GM12878 (cell line): ENCODE data around the gene ELAC1.

Experiments used
- CREB1 ChIP-seq: IDR thresholded peaks from 2 replicates; pipeline ENCODE4 v1.6.1; 2012; ENCODE audit warnings: low read depth, mild to moderate bottlenecking, inconsistent platforms
- CTCF ChIP-seq, 3 experiments: IDR thresholded peaks in 2 of 3; conservative IDR thresholded peaks in 1 of 3; 2 replicates each; pipeline ENCODE4 v1.5.1; 2011; ENCODE audit warnings: low read depth in 3 of 3, low read length in 3 of 3, mild to moderate bottlenecking in 3 of 3, control low read depth in 2 of 3, moderate library complexity in 2 of 3, inconsistent platforms in 1 of 3, mixed read lengths in 1 of 3; ENCODE audit not compliant: control insufficient read depth in 2 of 3, insufficient read depth in 1 of 3; ENCODE audit errors: extremely low read depth in 1 of 3
- ELK1 ChIP-seq: IDR thresholded peaks from 2 replicates; pipeline ENCODE4 v1.6.1; 2012; ENCODE audit warnings: low read depth, low read length, improper control_type of control experiment
- IRF3 ChIP-seq: fragments of 450-650 bp; IDR thresholded peaks from 2 replicates; pipeline ENCODE4 v1.6.1; 2014; ENCODE audit warnings: mild to moderate bottlenecking
- IRF4 ChIP-seq: IDR thresholded peaks from 2 replicates; pipeline ENCODE4 v1.6.1; 2011; ENCODE audit warnings: low read depth, low read length
- JUNB ChIP-seq: IDR thresholded peaks from 2 replicates; pipeline ENCODE4 v1.6.1; 2016; ENCODE audit warnings: antibody characterized with exemption, mild to moderate bottlenecking
- POLR2A ChIP-seq: IDR thresholded peaks from 2 replicates; pipeline ENCODE4 v1.6.1; 2011; ENCODE audit warnings: low read depth, mild to moderate bottlenecking, low read length
- POU2F2 ChIP-seq: IDR thresholded peaks from 3 replicates; pipeline ENCODE4 v1.6.1; 2011; ENCODE audit warnings: low read depth, mild to moderate bottlenecking, low read length, borderline replicate concordance
- SP1 ChIP-seq: IDR thresholded peaks from one replicate; pipeline ENCODE4 v1.6.1; 2011; ENCODE audit warnings: low read depth, low read length
- YY1 ChIP-seq: IDR thresholded peaks from 2 replicates; pipeline ENCODE4 v1.6.1; 2011; ENCODE audit warnings: low read depth, mild to moderate bottlenecking, low read length
- TF ChIP-seq, protein P1 (sequence below): IDR thresholded peaks from 2 replicates; pipeline ENCODE4 v1.6.1; 2011; ENCODE audit warnings: low read depth, low read length, improper control_type of control experiment, borderline replicate concordance
- TF ChIP-seq, protein P2 (sequence below): IDR thresholded peaks from 2 replicates; pipeline ENCODE4 v1.6.1; 2012; ENCODE audit warnings: low read length, inconsistent platforms
- TF ChIP-seq, protein P3 (sequence below): IDR thresholded peaks from 2 replicates; pipeline ENCODE4 v1.6.1; 2011; ENCODE audit warnings: borderline replicate concordance, low read depth, mild to moderate bottlenecking, moderate library complexity, mixed read lengths, low read length; ENCODE audit not compliant: insufficient read depth; ENCODE audit errors: extremely low read length

GRCh38 chr18:51009072-51009471, 41.2 kb downstream of the ELAC1 start:
- no peak for TF ChIP-seq JUNB
- TF ChIP-seq CREB1 = no peak
- TF ChIP-seq POU2F2 = no peak
- no peak for TF ChIP-seq SP1
- no peak for TF ChIP-seq CTCF (IDR thresholded peaks at IDR 0.05 in 2 of 3, conservative IDR thresholded peaks at IDR 0.05 in 1 of 3; ENCODE audit: control insufficient read depth in 2 of 3, extremely low read depth in 1 of 3, insufficient read depth in 1 of 3, low read depth in 3 of 3, low read length in 3 of 3)
- TF ChIP-seq IRF3 = no peak
- TF ChIP-seq IRF4 = no peak
- TF ChIP-seq YY1 = no peak
- TF ChIP-seq, protein P1, sequence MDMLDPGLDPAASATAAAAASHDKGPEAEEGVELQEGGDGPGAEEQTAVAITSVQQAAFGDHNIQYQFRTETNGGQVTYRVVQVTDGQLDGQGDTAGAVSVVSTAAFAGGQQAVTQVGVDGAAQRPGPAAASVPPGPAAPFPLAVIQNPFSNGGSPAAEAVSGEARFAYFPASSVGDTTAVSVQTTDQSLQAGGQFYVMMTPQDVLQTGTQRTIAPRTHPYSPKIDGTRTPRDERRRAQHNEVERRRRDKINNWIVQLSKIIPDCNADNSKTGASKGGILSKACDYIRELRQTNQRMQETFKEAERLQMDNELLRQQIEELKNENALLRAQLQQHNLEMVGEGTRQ = no peak
- TF ChIP-seq ELK1 = no peak
- TF ChIP-seq, protein P2, sequence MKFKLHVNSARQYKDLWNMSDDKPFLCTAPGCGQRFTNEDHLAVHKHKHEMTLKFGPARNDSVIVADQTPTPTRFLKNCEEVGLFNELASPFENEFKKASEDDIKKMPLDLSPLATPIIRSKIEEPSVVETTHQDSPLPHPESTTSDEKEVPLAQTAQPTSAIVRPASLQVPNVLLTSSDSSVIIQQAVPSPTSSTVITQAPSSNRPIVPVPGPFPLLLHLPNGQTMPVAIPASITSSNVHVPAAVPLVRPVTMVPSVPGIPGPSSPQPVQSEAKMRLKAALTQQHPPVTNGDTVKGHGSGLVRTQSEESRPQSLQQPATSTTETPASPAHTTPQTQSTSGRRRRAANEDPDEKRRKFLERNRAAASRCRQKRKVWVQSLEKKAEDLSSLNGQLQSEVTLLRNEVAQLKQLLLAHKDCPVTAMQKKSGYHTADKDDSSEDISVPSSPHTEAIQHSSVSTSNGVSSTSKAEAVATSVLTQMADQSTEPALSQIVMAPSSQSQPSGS = no peak
- TF ChIP-seq, protein P3, sequence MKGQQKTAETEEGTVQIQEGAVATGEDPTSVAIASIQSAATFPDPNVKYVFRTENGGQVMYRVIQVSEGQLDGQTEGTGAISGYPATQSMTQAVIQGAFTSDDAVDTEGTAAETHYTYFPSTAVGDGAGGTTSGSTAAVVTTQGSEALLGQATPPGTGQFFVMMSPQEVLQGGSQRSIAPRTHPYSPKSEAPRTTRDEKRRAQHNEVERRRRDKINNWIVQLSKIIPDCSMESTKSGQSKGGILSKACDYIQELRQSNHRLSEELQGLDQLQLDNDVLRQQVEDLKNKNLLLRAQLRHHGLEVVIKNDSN = no peak
- TF ChIP-seq POLR2A = no peak
